Astrocyte (in vitro differentiated cells and primary cell): ENCODE data around the gene ANLN.

Source experiments
- CTCF ChIP-seq: IDR thresholded peaks from 2 replicates; pipeline ENCODE4 v1.5.1; 2011; ENCODE audit warnings: low read depth, mild to moderate bottlenecking, inconsistent platforms, low read length, moderate library complexity; ENCODE audit not compliant: insufficient read depth
- EZH2 ChIP-seq: IDR thresholded peaks from 2 replicates; pipeline ENCODE4 v1.6.1; 2012; ENCODE audit warnings: mild to moderate bottlenecking, low read length, inconsistent platforms; ENCODE audit not compliant: insufficient read depth

- TF ChIP-seq CTCF (no peak), EZH2 (no peak)
Measured at GRCh38 chr7:36348256-36348655, 41.4 kb upstream of the ANLN start.
